Nephron progenitor cell (in vitro differentiated cells): ENCODE data around the gene MAGEF1.

Source experiments
- DNase-seq: peaks from one replicate; pipeline ENCODE4 v3.0.0; 2021
- H3K27ac Mint-ChIP-seq: 2 replicates; pipeline ENCODE4 v1.8.0; 2021; ENCODE audit warnings: mild to moderate bottlenecking, moderate library complexity, mixed read lengths
- H3K27me3 Mint-ChIP-seq: 2 replicates; pipeline ENCODE4 v1.8.0; 2021; ENCODE audit warnings: mild to moderate bottlenecking, low read depth, mixed read lengths; ENCODE audit not compliant: poor library complexity
- H3K36me3 Mint-ChIP-seq: 2 replicates; pipeline ENCODE4 v1.8.0; 2021; ENCODE audit warnings: low read depth, mixed read lengths
- H3K4me1 Mint-ChIP-seq: 2 replicates; pipeline ENCODE4 v1.8.0; 2021; ENCODE audit warnings: mixed read lengths
- H3K4me3 Mint-ChIP-seq: 2 replicates; pipeline ENCODE4 v1.8.0; 2021; ENCODE audit warnings: mild to moderate bottlenecking, moderate library complexity, mixed read lengths
- H3K9me3 Mint-ChIP-seq: 2 replicates; pipeline ENCODE4 v1.8.0; 2021; ENCODE audit warnings: mild to moderate bottlenecking, moderate library complexity, mixed read lengths
- TF ChIP-seq, protein P1 (sequence below): fragments of 200-600 bp; sonication (generic); IDR thresholded peaks from 2 replicates; pipeline ENCODE4 v1.5.0; 2021; ENCODE audit warnings: antibody characterized with exemption

Gene MAGEF1

GRCh38 chr3:184757022-184757651 is 45.3 kb upstream of the MAGEF1 start:
- DNase-seq = peak; percentile 45
- H3K36me3 Mint-ChIP-seq = no peaks in the 10 kb centered on the region
- TF ChIP-seq, protein P1, sequence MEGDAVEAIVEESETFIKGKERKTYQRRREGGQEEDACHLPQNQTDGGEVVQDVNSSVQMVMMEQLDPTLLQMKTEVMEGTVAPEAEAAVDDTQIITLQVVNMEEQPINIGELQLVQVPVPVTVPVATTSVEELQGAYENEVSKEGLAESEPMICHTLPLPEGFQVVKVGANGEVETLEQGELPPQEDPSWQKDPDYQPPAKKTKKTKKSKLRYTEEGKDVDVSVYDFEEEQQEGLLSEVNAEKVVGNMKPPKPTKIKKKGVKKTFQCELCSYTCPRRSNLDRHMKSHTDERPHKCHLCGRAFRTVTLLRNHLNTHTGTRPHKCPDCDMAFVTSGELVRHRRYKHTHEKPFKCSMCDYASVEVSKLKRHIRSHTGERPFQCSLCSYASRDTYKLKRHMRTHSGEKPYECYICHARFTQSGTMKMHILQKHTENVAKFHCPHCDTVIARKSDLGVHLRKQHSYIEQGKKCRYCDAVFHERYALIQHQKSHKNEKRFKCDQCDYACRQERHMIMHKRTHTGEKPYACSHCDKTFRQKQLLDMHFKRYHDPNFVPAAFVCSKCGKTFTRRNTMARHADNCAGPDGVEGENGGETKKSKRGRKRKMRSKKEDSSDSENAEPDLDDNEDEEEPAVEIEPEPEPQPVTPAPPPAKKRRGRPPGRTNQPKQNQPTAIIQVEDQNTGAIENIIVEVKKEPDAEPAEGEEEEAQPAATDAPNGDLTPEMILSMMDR = no peak
- peak overlapping the region; percentile 58 for H3K4me3 Mint-ChIP-seq
- H3K27ac Mint-ChIP-seq = peak overlapping the region; percentile 55
- peaks cover 5% of the 10 kb centered on the region for H3K9me3 Mint-ChIP-seq
- H3K27me3 Mint-ChIP-seq = peaks cover 18% of the 10 kb centered on the region
- peaks cover 64% of the 10 kb centered on the region for H3K4me1 Mint-ChIP-seq

- no peak for DNase-seq
- Mint-ChIP-seq H3K4me3 (peak overlapping the region; percentile 58), H3K9me3 (peaks cover 5% of the 10 kb centered on the region), H3K27me3 (peaks cover 15% of the 10 kb centered on the region), H3K4me1 (peaks cover 64% of the 10 kb centered on the region), H3K36me3 (no peaks in the 10 kb centered on the region), H3K27ac (peak overlapping the region; percentile 55)
- TF ChIP-seq, protein P1 = no peak
Observed at GRCh38 chr3:184756151-184757021, 44.5 kb upstream of the MAGEF1 start.

- no peaks in the 10 kb centered on the region for H3K36me3 Mint-ChIP-seq
- H3K4me3 Mint-ChIP-seq = no peak overlapping the region
- no peak overlapping the region for H3K27ac Mint-ChIP-seq
- TF ChIP-seq, protein P1 = no peak
- H3K9me3 Mint-ChIP-seq = peaks cover 5% of the 10 kb centered on the region
- peaks cover 67% of the 10 kb centered on the region for H3K4me1 Mint-ChIP-seq
- peaks cover 13% of the 10 kb centered on the region for H3K27me3 Mint-ChIP-seq
- DNase-seq = no peak
Observed at GRCh38 chr3:184755315-184755731, 43.5 kb upstream of the MAGEF1 start.

- peaks cover 24% of the 10 kb centered on the region for H3K27me3 Mint-ChIP-seq
Observed at GRCh38 chr3:184752361-184752760, 40.5 kb upstream of the MAGEF1 start.

DNA sequence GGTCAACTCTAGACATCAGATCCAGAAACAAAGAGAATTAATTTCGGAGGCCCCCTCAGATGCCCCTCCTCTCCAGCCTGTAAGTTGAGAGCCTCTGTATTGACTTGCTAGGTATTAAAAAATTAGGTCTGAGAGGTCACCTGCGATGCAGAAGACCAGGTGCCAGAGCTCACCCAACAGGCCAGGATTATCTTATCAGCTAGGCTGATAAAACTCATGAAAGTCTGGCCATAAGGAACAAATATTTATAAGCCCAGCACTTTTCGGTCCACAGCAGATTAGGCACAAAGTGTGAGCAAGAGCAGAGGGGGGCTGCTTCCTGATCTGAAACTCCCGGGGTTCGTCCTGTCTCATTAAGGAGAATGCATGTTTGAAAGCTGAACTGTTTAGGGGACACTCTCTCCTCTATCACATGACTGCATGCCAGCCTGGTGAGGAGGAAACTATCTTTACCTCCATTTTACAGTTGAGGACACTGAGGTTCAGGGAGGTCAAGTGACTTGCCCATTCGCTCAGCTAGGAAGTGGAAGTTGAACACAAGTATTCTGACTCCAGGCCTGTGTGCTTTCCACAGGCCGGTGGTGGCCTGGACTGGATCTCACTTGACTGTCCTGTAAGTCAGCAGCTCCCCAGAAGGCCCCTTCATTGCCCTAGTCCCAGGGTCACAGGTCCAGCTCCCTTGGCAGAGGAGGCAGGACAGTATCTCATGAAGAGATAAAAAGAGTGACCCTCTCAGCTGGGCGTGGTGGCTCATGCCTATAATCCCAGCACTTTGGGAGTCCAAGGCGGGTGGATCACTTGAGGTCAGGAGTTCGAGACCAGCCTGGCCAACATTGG is 39.6 kb upstream of the MAGEF1 start:
- no peak for DNase-seq
- H3K27ac Mint-ChIP-seq = peak overlapping the region; percentile 51
- no peak overlapping the region for H3K4me3 Mint-ChIP-seq
- H3K27me3 Mint-ChIP-seq = peaks cover 18% of the 10 kb centered on the region
- peaks cover 5% of the 10 kb centered on the region for H3K9me3 Mint-ChIP-seq
- peaks cover 56% of the 10 kb centered on the region for H3K4me1 Mint-ChIP-seq
- H3K36me3 Mint-ChIP-seq = no peaks in the 10 kb centered on the region
- TF ChIP-seq, protein P1 = no peak

More at GRCh38 chr3:184752361-184752760, 40.5 kb upstream of the MAGEF1 start:
- no peak overlapping the region for H3K4me3 Mint-ChIP-seq
- H3K27ac Mint-ChIP-seq = no peak overlapping the region
- no peak for DNase-seq
- H3K4me1 Mint-ChIP-seq = peaks cover 60% of the 10 kb centered on the region
- peaks cover 5% of the 10 kb centered on the region for H3K9me3 Mint-ChIP-seq
- TF ChIP-seq, protein P1 = no peak
- no peaks in the 10 kb centered on the region for H3K36me3 Mint-ChIP-seq
